ENCODE data around the gene TTPAL.

DNA sequence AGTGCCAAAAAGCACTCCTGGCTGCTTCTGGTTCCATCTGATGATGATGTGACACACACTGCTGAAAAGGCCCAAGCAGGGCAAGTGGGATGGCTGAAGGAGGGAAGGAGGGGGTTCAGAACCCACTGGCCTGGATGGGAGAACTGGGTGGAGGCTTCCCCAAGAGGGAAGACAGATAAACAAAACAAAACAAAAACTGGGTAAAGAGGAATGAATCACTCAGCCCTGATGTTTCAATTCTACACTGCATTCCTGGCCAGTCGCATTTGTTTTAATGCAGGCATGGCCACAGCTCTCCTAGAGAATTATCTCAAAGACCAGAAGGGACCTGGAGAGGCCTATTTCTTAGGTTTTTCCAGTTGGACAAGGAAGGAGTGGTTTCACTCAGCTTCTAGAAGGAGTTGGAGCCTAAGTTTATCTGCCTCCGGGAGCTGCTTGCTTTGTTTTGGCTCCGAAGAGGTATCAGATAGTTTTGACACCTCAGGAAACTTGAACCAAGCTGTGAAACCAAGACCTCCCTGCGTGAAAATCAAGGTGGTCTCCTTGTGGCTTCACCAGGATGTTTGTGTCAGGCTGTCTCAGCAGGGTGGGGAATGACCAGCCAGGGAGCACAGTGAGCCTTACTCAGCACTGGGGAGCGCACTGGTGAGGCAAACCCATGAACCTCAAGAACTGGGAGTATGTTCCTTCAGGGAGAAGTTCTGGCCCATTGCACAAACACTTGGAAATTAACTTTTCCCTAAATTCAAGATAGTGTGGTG, 16.1 kb downstream of the TTPAL start:
- TF ChIP-seq EP300 (IDR thresholded peaks at IDR 0.05) (no peak), POLR2A (IDR thresholded peaks at IDR 0.05) (no peak)
- TF ChIP-seq, protein P1, sequence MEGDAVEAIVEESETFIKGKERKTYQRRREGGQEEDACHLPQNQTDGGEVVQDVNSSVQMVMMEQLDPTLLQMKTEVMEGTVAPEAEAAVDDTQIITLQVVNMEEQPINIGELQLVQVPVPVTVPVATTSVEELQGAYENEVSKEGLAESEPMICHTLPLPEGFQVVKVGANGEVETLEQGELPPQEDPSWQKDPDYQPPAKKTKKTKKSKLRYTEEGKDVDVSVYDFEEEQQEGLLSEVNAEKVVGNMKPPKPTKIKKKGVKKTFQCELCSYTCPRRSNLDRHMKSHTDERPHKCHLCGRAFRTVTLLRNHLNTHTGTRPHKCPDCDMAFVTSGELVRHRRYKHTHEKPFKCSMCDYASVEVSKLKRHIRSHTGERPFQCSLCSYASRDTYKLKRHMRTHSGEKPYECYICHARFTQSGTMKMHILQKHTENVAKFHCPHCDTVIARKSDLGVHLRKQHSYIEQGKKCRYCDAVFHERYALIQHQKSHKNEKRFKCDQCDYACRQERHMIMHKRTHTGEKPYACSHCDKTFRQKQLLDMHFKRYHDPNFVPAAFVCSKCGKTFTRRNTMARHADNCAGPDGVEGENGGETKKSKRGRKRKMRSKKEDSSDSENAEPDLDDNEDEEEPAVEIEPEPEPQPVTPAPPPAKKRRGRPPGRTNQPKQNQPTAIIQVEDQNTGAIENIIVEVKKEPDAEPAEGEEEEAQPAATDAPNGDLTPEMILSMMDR (IDR thresholded peaks at IDR 0.05): no peak
